ENCODE results near the gene CRPPA.

DNA sequence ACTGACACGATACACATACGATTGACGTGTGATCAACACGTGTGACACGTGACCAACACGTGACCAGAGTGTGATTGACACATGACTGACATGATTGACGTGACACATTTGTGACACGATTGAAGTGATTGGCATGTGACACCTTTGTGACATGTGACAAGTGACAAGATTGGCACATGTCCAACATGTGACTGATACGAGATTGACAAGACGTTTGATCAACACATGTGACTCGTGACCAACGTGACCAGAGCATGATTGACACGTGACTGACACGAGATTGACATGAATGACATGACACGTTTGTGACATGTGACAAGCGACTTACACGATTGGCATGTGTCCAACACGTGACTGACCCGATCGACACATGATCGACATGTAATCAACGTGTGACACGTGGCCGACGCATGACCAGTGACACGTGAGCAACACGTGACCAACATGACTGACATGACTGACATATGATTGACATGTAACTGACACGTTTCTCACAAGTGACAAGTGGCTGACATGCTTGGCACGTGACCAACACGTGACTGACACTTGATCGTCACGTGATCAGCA, 22.0 kb downstream of the CRPPA start:
- TF ChIP-seq EZH2 (IDR thresholded peaks at IDR 0.05; ENCODE audit: insufficient read depth, poor library complexity, severe bottlenecking) (no peak), EZH2phosphoT487 (IDR thresholded peaks at IDR 0.05; ENCODE audit: insufficient read depth, low read depth) (0 out of 2 replicates have a peak, but pooled peaks have one; percentile 62)
